ENCODE results near the gene OTULIN.

Gene OTULIN

GRCh38 chr5:14744296-14745187 is 80.0 kb downstream of the OTULIN start:
- no peak for DNase-seq

GRCh38 chr5:14745188-14745563 is 80.7 kb downstream of the OTULIN start:
- no peak for DNase-seq

DNA sequence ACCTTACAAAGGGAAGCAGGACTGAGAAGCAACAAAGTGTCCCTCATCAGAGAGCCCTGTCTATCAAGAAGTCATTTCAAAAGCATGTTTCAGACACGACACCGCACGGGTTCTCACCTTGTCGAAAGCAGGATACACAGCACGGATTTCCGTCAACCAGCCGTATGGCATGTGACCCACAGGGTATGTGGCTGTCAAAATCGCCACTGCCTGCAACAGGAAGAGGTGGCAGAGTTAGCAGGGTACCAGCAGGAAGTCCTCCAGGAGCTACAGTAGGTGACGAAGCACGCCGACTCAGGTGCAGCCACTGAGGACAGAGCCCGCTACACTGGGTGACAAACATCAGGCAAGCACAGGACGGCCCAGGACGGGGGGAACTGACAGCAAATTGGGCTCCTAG is 81.2 kb downstream of the OTULIN start:
- DNase-seq: no peak

DNA sequence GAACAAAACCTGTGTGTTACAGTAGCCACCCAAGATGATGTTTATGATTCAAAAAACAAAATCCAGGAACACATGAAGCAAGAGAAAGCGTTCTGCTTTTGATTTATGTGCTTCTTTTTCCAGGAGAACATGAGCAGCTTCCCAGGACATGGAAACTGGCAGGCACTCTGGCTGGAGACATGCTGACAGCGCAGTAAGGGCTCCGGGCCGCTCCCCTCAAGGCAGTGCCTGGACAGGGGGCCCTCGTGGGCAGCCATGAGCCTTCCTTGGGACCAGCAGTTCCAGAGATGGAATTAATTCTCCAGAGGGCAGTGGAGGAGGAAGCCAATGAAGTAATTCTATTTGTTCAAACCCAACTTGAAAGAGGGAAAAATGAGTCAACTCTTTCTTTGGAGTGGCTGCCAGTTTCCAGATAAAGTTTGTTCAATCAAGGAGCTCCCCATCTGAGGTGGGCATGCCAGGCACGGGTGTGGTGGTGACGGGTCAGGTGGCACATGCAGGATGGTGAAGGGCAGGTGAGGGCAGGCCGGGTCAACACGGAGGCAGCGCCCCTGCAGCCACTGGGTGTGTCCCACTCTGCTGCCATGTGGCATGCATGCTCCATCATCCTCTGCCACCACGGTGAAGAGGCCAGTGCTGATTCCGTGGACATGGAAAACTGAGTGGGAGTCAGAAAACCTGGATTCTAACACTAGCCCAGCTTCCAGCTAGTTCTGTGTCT is 83.8 kb downstream of the OTULIN start:
- DNase-seq: no peak

Measured in OCI-M1 (cell line).